Cardiac muscle cell (in vitro differentiated cells and primary cell): ENCODE data around the gene HRH3. TPM values are rescaled to one million over a fixed set of nuclear protein-coding genes. Genes with fewer than 3 reads are reported as not detected.

ENCODE experiments used
- DNase-seq, 2 donors: peaks; one replicate each; pipeline versions ENCODE4 v3.0.0 to v3.0.0-alpha.2; 2010 to 2017; ENCODE audit warnings: low read depth in 1 of 2, low spot score in 1 of 2
- H3K27ac ChIP-seq: fragments of 200-600 bp; sonication (generic); 2 replicates; pipeline ENCODE4 v1.5.1; 2016
- H3K27me3 ChIP-seq: fragments of 200-600 bp; sonication (generic); 2 replicates; pipeline ENCODE4 v1.6.0; 2016; ENCODE audit warnings: control low read depth
- H3K36me3 ChIP-seq: fragments of 200-600 bp; sonication (generic); 2 replicates; pipeline ENCODE4 v1.5.1; 2016; ENCODE audit warnings: control low read depth
- H3K4me1 ChIP-seq: fragments of 200-600 bp; sonication (generic); 2 replicates; pipeline ENCODE4 v1.8.1; 2017; ENCODE audit warnings: low read depth, mild to moderate bottlenecking, mixed run types
- H3K4me3 ChIP-seq: fragments of 200-600 bp; sonication (generic); 2 replicates; pipeline ENCODE4 v1.5.1; 2016; ENCODE audit warnings: mild to moderate bottlenecking
- H3K9me3 ChIP-seq: fragments of 200-600 bp; sonication (generic); 2 replicates; pipeline ENCODE4 v1.5.1; 2017; ENCODE audit warnings: low read depth, mild to moderate bottlenecking, control low read depth
- polyA plus RNA-seq: library from polyadenylated mRNA; unstranded; fragments of >200 nt; fragmentation: Nextera tagmentation; extraction: Ambion mirVana; gene quantifications from 2 replicates; pipeline ENCODE4 v1.2.1, GENCODE V29; 2016
- total RNA-seq: library from RNA; depleted of rRNA; stranded (reverse); fragments of >200 nt; gene quantifications from 2 replicates; pipeline ENCODE4 v1.2.3, GENCODE V29; 2016
- TF ChIP-seq, protein P1 (sequence below): IDR thresholded peaks from 2 replicates; pipeline ENCODE4 v1.5.1; 2012; ENCODE audit warnings: low read depth, mild to moderate bottlenecking, low read length

HRH3 gene
- total and polyA plus RNA-seq, 2 experiments from 2014 or later, result not detected

DNA sequence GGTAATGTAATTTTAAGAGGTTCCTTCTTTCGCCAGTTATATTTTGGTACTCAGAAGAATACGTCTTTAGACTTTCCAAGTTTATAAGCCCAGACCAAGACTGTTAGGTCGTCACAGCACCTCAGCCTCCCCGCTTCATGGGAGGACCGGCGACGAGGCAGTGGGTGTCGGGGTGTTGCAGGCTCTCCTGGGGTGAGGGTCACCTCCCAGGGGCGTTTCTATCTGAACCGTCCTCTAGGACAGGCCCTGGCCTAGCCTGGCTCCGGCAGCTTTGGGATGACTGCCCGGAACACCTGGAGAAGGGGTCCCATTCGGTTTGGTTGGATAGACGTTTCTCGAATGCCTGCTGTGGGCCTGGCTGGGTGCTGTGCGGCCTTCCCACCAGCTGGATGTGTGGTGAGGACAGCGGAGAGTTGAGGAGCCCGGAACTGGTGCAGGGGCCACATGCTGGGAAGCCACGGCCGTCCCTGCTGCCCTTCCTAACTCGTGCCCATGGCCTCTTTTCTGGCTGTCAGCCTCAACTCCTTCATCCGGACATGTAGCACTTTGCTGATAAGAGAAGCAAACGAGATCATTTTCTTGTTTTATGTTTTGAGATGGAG, 19.3 kb upstream of the HRH3 start:
- H3K27me3 ChIP-seq, result no peaks in the 10 kb centered on the region
- TF ChIP-seq, protein P1, sequence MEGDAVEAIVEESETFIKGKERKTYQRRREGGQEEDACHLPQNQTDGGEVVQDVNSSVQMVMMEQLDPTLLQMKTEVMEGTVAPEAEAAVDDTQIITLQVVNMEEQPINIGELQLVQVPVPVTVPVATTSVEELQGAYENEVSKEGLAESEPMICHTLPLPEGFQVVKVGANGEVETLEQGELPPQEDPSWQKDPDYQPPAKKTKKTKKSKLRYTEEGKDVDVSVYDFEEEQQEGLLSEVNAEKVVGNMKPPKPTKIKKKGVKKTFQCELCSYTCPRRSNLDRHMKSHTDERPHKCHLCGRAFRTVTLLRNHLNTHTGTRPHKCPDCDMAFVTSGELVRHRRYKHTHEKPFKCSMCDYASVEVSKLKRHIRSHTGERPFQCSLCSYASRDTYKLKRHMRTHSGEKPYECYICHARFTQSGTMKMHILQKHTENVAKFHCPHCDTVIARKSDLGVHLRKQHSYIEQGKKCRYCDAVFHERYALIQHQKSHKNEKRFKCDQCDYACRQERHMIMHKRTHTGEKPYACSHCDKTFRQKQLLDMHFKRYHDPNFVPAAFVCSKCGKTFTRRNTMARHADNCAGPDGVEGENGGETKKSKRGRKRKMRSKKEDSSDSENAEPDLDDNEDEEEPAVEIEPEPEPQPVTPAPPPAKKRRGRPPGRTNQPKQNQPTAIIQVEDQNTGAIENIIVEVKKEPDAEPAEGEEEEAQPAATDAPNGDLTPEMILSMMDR, result no peak
- no peak for DNase-seq
- peak overlapping the region; percentile 85 for H3K27ac ChIP-seq
- H3K4me1 ChIP-seq, result peaks cover 14% of the 10 kb centered on the region
- peak overlapping the region; percentile 89 for H3K4me3 ChIP-seq
- no peaks in the 10 kb centered on the region for H3K9me3 ChIP-seq
- H3K36me3 ChIP-seq, result no peaks in the 10 kb centered on the region

- H3K4me1 ChIP-seq, result peaks cover 15% of the 10 kb centered on the region
- TF ChIP-seq, protein P1, result no peak
- no peaks in the 10 kb centered on the region for H3K27me3 ChIP-seq
- DNase-seq, result peak in 1 of 2 donors; percentile 27
- H3K9me3 ChIP-seq, result no peaks in the 10 kb centered on the region
- H3K27ac ChIP-seq, result peak overlapping the region; percentile 85
- peak overlapping the region; percentile 89 for H3K4me3 ChIP-seq
- no peaks in the 10 kb centered on the region for H3K36me3 ChIP-seq
Measured at GRCh38 chr20:62238569-62239277, 18.6 kb upstream of the HRH3 start.

DNA sequence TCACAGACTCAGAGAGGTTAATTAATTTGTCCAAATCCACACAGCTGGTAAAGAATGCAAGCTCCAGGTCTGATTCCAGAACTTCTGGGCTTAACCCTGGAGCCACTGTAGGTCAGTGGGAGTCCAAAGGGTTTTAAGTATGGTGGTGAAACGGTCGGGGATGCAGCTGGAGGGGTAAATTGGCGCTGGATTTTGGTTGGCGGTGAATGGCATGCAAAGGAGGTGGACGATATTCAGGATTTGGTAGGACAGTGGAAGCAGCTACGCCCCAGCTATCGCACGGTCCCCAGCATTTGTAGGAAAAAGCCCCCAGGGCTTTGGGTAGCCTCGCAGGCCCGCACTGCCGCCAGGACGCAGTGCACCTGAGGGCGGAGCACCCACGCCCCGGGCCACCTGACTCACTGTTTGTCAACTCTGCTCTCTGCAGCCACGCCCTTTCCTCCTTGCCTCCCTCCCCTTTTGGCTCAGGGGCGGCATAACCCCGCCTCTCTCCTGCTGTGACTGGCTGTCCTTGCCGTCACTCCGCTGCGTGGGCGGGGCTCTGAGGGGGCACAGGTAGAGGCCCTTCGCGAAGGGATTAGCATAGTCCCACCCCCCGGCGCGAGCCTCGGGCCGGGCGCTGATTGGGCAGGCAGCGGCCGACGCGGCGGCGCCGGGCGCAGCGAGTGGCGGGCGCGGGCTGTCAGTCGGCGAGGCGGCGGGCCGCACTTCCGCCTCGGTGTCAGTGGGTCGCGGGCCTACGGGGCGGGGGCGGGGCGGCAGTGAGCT, 17.9 kb upstream of the HRH3 start, which contains the start of gene OSBPL2:
Gene OSBPL2 (plus strand): TSS at position 721 of the 768 bp plus-strand sequence. CDS start 17,664 bp downstream, outside the sequence.
- TF ChIP-seq, protein P1, result no peak
- H3K27ac ChIP-seq, result peak within 1 kb of the TSS; percentile 85

DNA sequence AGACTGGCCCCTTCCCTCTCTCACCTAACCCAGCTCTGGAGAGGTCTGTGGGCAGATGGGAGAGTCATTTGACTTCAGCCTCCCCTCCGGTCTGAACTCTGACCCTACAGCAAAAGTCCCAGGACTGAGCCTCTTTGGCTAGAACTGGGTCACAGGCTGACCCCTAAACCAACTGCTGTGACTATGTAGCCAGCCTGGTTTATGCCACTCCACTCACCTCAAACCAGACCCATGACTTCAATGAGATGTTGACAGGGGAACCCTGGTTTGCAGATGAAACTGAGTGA, 17.4 kb upstream of the HRH3 start:
- H3K4me1 ChIP-seq, result peaks cover 15% of the 10 kb centered on the region
- no peaks in the 10 kb centered on the region for H3K36me3 ChIP-seq
- H3K27me3 ChIP-seq, result no peaks in the 10 kb centered on the region
- no peaks in the 10 kb centered on the region for H3K9me3 ChIP-seq
- H3K4me3 ChIP-seq, result no peak overlapping the region
- TF ChIP-seq, protein P1, result no peak
- no peak overlapping the region for H3K27ac ChIP-seq
- DNase-seq, result no peak

More for the DNA sequence above, 17.9 kb upstream of the HRH3 start, which contains the start of gene OSBPL2:
- no peaks in the 10 kb centered on the region for H3K27me3 ChIP-seq
- no peaks in the 10 kb centered on the region for H3K36me3 ChIP-seq
- peak within 1 kb of the TSS; percentile 89 for H3K4me3 ChIP-seq
- peaks cover 15% of the 10 kb centered on the region for H3K4me1 ChIP-seq
- H3K9me3 ChIP-seq, result no peaks in the 10 kb centered on the region
- DNase-seq, result peak; percentile 98 to 99

DNA sequence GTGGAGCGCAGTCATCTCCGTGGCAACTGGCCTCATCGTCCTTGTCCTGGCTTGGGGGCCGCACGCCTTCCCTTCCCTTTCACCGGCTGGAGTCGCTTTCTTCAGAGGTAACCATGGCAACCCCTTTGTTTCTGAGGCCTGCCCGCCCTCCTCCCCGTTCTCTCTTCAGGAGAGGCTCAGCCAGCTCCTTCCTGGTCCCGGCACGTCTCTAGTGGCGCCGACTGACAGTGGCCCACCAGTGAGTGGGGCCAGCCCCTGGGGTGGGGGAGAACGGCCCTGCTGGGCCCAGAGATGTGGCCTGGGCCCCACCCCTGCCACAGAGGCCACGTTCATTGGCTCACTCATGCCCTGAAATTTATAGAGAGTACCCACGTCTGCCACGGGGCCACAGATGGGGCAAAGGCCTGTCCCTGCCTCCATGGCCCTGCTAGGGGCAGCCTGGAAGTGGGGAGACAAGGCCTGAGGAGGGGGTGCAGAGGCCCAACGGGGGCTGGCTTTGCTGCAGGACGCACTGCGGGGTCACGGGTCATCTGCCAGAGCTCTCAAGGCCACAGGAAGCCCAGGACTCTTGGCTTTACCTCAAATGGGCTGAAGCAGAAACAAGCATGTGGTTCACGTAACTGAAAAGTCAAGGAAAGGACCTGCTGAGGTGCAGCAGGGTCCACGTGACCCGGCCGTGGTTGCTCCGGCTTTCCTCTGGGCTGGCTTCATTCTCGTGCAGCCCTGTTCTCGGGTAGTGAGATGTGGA, 16.9 kb upstream of the HRH3 start:
- no peak overlapping the region for H3K4me3 ChIP-seq
- TF ChIP-seq, protein P1, result no peak
- no peak for DNase-seq

More for the DNA sequence above, 16.9 kb upstream of the HRH3 start:
- H3K36me3 ChIP-seq, result no peaks in the 10 kb centered on the region
- H3K27ac ChIP-seq, result no peak overlapping the region
- H3K9me3 ChIP-seq, result no peaks in the 10 kb centered on the region
- peaks cover 15% of the 10 kb centered on the region for H3K4me1 ChIP-seq
- H3K27me3 ChIP-seq, result no peaks in the 10 kb centered on the region
